HFF-Myc (cell line): Measurements from ENCODE around the gene PRR12.

Experiments
- DNase-seq: peaks from one replicate; pipeline ENCODE4 v3.0.0-alpha.2; 2011; ENCODE audit warnings: low read depth; ENCODE audit errors: extremely low read depth
- H3K4me3 ChIP-seq: replicated peaks from 2 replicates; pipeline ENCODE4 v1.5.1; 2011; ENCODE audit warnings: low read depth, mild to moderate bottlenecking, control low read depth, low read length
- TF ChIP-seq, protein P1 (sequence below): IDR thresholded peaks from 2 replicates; pipeline ENCODE4 v1.5.1; 2012; ENCODE audit warnings: mild to moderate bottlenecking, low read depth, low read length, control low read depth; ENCODE audit errors: missing control alignments

Gene PRR12

DNA sequence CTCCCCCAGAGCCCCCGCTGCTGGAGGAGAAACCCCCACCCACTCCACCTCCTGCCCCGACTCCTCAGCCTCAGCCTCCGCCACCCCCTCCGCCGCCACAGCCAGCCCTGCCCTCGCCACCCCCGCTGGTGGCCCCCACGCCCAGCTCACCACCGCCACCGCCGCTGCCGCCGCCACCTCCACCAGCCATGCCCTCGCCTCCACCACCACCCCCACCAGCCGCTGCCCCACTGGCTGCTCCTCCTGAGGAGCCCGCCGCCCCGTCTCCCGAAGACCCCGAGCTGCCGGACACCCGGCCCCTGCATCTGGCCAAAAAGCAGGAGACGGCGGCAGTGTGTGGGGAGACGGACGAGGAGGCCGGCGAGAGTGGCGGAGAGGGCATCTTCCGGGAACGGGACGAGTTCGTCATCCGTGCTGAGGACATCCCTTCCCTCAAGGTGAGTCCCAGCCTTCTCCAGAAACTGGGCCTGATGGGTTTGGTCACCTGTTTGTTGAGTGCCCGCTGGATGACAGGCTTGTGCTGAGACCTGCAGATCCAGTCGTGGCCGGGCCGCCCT lies 10.6 kb downstream of the PRR12 start:
- no peak for DNase-seq
- no peak overlapping the region for H3K4me3 ChIP-seq
- TF ChIP-seq, protein P1, sequence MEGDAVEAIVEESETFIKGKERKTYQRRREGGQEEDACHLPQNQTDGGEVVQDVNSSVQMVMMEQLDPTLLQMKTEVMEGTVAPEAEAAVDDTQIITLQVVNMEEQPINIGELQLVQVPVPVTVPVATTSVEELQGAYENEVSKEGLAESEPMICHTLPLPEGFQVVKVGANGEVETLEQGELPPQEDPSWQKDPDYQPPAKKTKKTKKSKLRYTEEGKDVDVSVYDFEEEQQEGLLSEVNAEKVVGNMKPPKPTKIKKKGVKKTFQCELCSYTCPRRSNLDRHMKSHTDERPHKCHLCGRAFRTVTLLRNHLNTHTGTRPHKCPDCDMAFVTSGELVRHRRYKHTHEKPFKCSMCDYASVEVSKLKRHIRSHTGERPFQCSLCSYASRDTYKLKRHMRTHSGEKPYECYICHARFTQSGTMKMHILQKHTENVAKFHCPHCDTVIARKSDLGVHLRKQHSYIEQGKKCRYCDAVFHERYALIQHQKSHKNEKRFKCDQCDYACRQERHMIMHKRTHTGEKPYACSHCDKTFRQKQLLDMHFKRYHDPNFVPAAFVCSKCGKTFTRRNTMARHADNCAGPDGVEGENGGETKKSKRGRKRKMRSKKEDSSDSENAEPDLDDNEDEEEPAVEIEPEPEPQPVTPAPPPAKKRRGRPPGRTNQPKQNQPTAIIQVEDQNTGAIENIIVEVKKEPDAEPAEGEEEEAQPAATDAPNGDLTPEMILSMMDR = no peak

DNA sequence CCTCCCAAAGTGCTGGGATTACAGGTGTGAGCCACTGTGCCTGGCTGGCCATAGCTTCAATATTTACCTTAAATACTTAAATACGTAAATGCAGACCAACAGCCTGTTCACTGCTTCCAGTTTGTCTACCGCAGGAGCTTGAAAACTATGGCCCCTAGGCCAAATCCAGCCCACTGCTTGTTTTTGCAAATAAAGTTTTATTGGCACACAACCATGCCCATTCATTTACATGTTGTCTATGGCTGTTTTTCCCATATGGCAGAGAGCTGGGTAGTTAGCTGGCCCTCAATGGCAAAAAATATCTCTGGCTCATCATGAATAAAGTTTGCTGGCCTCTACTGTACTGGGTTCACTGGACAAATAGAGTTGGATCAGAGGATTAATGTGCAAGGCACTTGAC lies 11.8 kb downstream of the PRR12 start:
- no peak for DNase-seq
- TF ChIP-seq, protein P1 = no peak
- no peak overlapping the region for H3K4me3 ChIP-seq

DNA sequence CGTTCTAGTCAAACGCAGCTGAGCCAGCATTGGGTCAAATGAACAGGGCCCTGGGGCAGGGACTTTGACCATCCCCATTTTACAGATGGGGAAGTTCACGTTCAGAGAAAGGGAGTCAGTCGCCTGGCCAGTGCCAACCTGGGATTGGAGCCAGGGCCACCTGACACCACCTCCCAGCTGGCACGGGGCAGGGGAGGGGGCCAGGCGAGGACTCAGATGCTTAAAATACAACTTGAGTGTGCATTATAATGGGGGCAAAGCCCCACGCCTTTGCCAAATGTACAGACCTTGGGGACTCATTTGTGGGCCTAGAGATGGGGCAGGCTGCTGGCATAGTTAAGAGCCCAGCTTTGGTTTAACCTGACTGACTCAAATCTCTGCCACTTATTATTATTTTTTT lies 14.6 kb downstream of the PRR12 start:
- no peak for DNase-seq
- H3K4me3 ChIP-seq = no peak overlapping the region
- TF ChIP-seq, protein P1 = no peak

DNA sequence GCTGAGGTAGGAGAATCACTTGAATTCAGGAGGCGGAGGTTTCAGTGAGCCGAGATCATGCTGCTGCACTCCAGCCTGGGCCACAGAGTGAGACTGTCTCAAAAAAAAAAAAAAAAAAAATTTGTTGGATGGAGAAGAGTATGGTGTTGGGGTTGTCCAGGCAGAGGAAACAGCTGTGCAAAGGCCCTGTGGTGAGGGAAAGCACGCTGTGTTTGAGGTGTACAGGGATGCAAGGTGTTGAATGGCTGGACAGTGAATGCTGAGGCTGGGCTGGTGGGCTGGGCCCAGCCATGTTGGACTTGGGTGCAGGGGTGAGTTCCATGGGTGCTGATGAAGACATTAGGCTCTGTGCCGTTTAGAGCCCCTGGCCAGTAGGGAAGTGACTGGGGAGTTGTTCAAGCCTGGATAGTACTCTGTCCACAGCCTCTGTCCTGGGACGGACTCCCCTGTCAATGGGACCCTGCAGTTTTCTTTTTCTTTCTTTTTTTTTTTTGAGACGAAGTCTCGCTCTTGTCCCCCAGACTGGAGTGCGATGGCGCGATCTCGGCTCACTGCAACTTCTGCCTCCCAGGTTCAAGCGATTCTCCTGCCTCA lies 18.6 kb downstream of the PRR12 start:
- no peak overlapping the region for H3K4me3 ChIP-seq
- TF ChIP-seq, protein P1 = no peak
- DNase-seq = no peak

DNA sequence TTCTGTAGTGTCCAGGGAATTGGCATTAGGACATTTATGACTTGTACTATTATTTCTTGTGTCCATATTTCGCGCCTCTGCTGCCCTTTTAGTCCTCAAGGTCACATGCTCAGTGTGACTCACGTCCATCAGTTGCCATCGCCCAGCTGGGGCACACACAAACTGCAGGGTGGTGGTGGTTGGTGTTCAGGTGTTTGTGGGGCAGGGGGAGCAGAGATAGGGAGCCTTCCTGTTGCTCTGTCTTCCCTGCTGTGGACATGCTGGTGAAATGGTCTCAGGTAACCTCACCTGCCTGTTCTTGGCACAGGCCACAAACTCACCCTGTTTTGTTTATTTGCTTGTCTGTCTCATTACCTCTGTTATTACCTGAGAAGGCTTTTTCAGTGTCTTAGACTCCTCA lies 22.4 kb downstream of the PRR12 start:
- DNase-seq = no peak
- no peak overlapping the region for H3K4me3 ChIP-seq
- TF ChIP-seq, protein P1 = no peak

DNA sequence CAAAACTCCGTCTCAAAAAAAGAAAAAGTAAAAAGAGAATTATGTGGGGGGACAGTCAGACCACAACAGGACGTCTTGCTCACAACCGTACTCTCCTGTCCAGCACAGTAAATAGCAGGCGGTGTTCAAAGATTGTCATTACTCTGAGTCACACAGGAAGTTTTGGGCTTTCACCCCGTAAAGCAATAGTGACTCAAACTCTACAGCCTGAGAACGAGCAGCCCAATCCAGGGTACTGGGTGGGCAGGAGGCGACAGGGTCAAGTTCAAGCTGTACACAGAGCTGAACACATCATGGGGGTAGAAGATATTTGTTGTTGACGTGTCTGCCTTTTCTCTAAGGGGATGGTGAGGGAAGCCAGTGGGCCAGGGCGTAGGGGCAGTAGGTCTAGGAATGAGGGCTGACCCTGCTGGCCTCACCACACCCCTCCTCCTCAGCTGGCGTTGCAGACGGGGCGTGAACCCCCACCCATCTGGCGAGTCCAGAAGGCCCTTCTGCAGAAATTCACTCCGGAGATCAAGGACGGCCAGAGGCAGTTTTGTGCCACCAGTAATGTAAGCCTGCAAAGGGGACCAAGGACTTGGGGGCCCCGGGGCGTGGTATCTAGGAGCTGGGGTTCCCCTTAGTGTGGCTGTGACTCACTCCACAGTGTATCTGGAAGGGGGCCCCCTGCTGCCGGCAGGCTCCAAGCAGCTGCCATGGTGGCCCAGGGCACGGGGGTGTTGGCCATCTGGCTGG lies 23.3 kb downstream of the PRR12 start:
- TF ChIP-seq, protein P1 = peak; percentile 24
- DNase-seq = peak; percentile 44
- H3K4me3 ChIP-seq = no peak overlapping the region
